NCI-H1694 (cell line): ENCODE data around the gene MACROD2.
A peak's percentile ranks its signal among the peaks of the same experiment; 100 is the strongest.

ENCODE experiments used
- DNase-seq: peaks from one replicate; lab custom pipeline; 2025; lab: John Stamatoyannopoulos, UW

MACROD2 gene

GRCh38 chr20:15227102-15227501 is 1231.8 kb downstream of the MACROD2 start:
- DNase-seq: no peak

- no peak for DNase-seq
Measured at GRCh38 chr20:15232243-15232642, 1236.9 kb downstream of the MACROD2 start.

- no peak for DNase-seq
Measured at GRCh38 chr20:15235471-15236198, 1240.3 kb downstream of the MACROD2 start.

- DNase-seq: peak; percentile 3
Measured at GRCh38 chr20:15236812-15237211, 1241.5 kb downstream of the MACROD2 start.

- DNase-seq: no peak
Measured at GRCh38 chr20:15239542-15240206, 1244.4 kb downstream of the MACROD2 start.

- no peak for DNase-seq
Measured at GRCh38 chr20:15240801-15241200, 1245.5 kb downstream of the MACROD2 start.

GRCh38 chr20:15241681-15242080 is 1246.4 kb downstream of the MACROD2 start:
- no peak for DNase-seq

- DNase-seq: no peak
Measured at GRCh38 chr20:15242773-15243172, 1247.5 kb downstream of the MACROD2 start.

- no peak for DNase-seq
Measured at GRCh38 chr20:15245896-15246295, 1250.6 kb downstream of the MACROD2 start.

- no peak for DNase-seq
Measured at GRCh38 chr20:15248618-15249395, 1253.5 kb downstream of the MACROD2 start.

- DNase-seq: no peak
Measured at GRCh38 chr20:15251171-15251570, 1255.9 kb downstream of the MACROD2 start.

- no peak for DNase-seq
Measured at GRCh38 chr20:15252304-15252703, 1257.0 kb downstream of the MACROD2 start.

- no peak for DNase-seq
Measured at GRCh38 chr20:15253431-15253830, 1258.1 kb downstream of the MACROD2 start.

GRCh38 chr20:15256676-15257568 is 1261.6 kb downstream of the MACROD2 start:
- no peak for DNase-seq

- no peak for DNase-seq
Measured at GRCh38 chr20:15257569-15257870, 1262.2 kb downstream of the MACROD2 start.

GRCh38 chr20:15265581-15266309 is 1270.4 kb downstream of the MACROD2 start:
- no peak for DNase-seq

- DNase-seq: no peak
Measured at GRCh38 chr20:15267935-15268334, 1272.6 kb downstream of the MACROD2 start.

- no peak for DNase-seq
Measured at GRCh38 chr20:15278041-15278440, 1282.7 kb downstream of the MACROD2 start.

- no peak for DNase-seq
Measured at GRCh38 chr20:15287329-15287728, 1292.0 kb downstream of the MACROD2 start.

GRCh38 chr20:15288106-15288505 is 1292.8 kb downstream of the MACROD2 start:
- no peak for DNase-seq

GRCh38 chr20:15289337-15289736 is 1294.0 kb downstream of the MACROD2 start:
- DNase-seq: no peak
